ENCODE results near the gene GPRIN2.
"Not testable (repeated sequence)": the region's sequence is repeated elsewhere in the genome, so short reads cannot be mapped to it uniquely, and the experiment has no call there.

The GPRIN2 gene

DNA sequence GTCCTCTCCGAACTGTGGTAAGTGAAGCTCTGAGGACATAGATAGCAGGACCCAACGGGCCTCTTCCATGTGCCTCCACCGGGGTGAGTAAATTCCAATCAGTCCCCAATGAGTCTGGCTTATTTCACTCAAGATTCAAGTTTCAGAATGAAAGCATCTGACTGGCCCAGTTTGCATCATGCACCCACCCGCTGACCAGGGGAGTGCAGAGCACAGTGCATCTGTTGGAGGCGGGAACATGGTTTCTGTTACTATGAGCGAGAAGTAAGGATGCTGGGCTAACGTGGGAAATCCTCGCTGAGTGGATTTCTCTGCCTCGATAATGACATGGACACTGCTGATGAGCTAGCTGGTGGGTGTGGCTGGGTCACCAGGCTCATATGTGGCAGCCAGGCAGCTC is 10.7 kb upstream of the GPRIN2 start:
- DNase-seq (ENCODE audit: low read depth in 2 of 2), result not testable (repeated sequence)

DNA sequence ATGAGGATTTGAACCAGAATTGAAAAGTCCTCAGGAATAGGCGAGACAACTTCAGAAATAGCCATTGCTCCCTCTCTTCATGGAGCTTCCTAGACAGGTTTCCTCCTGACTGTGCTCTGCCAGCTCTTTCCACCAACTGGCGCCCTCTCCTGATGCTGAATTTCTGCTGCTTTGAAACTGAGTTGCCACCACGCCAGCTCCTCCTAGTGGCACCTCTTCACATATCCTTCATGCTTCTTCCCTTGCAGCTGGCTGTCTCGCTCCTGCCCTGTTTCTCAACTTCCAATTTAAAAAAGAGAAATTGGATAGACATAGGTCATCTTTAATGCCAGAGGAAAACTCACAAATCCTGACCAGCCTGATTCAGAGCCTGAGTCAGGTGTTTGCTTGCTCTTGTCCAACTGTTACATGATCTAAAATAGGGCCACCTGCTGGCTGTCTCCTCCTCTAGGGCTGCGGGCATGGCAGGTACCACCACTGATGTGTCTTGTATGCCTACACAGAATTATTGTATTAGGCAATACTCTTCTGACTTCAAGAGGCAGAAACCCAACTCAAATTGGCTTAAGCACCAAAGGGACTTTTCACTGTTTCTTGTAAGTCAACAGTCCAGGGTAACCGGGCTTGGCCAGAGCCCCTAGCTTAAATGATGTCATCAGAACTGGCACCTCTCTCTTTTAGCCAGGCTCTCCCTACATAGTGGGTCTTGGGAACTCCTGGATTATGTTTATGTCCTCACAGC is 9.3 kb upstream of the GPRIN2 start:
- not testable (repeated sequence) for DNase-seq (ENCODE audit: low read depth in 2 of 2)

DNA sequence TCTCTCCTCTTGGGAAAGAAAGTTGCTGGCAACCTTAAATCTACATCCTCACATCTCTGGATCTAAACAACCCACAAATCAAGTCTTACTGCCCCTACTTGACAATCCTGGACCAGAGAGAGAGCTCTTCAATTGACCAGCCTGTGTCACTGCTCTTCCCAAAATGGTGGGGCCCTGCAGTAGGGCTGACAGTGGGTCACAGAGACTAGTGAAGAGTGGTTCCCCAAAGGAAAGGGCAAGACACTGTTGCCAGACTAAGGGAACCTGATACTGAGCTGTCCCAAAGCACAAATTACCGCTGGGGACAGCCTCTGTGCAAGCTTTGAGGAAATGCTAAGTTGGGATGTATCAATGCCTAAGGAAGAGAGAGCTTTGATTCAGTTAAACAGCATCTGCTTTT is 4.5 kb upstream of the GPRIN2 start:
- no peak for DNase-seq (ENCODE audit: low read depth in 2 of 2)

DNA sequence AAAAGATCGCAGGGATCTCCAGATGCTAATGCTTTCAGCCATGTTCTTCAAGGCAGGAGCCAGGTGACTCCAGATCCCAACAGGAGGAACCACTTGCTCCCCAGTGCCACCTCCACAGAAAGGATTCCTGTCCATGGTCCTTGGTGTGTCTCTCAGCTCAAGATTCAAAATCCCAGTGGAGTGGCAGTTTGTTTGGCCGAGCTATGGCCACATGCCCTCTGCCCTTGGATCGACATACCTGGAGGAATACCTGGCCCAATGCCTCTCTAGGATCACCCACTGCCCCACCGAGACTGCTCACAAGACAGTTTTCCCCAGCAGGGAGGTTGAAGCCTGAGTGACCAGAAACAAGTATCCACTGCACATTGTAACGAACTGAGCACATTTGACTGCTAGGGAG is 3.9 kb upstream of the GPRIN2 start:
- no peak for DNase-seq (ENCODE audit: low read depth in 2 of 2)

- no peak for DNase-seq (ENCODE audit: low read depth in 2 of 2)
Measured at GRCh38 chr10:46559231-46559671, 2.8 kb upstream of the GPRIN2 start.

DNA sequence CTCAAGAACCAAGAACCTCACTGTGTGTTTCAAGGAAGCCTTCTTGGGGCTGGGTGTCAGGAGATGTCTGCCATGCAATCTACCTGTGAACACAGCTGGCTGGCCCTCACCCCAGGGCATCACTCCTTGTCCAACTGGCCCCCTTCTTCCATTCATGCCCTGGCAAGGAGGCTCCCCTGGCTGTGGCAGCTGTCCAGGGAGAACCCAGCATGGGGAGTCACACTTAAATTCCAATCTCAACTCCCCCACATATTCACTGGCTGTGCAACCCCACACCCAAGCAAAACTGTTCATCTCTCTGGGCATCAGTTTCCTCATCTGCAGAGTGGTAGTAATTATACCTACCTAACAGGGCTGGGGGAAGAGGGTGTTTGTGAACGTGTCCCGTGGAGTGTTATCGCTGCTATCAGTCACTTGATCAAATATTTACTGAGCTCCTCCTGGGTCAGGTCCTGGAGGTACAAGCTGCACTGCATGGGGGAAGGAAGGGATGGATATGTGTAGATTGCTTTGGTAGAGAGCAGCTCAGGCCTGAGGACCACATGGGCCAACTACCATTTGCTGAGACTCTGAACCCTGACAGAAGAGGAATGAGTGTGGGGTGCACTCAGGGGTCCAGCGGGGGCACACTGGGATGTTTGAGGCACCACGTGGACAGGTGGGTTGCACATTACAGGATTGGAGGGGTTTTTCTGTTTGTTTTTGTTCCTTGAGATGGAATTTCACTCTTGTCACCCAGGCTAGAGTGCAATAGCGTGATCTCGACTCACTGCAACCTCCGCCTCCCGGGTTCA is 2.1 kb upstream of the GPRIN2 start:
- no peak for DNase-seq (ENCODE audit: low read depth in 2 of 2)

DNA sequence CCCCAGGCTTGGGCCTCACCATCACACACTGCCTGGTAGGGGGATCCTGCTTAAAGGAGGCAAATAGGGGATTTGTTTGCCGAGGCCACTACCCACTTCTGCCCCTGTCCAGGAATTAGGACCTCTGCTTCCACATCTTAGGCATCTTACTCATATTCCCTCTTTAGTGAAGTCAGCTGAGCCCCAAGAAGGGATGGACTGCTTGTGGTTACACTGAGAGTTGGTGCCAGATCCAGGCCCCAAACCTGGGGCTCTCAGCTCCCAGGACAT is 1.6 kb upstream of the GPRIN2 start:
- no peak for DNase-seq (ENCODE audit: low read depth in 2 of 2)

GRCh38 chr10:46557319-46558121 is 1.1 kb upstream of the GPRIN2 start:
- no peak for DNase-seq (ENCODE audit: low read depth in 2 of 2)

GRCh38 chr10:46555713-46556514 is 544 bp downstream of the GPRIN2 start:
- no peak for DNase-seq (ENCODE audit: low read depth in 2 of 2)

- no peak for DNase-seq (ENCODE audit: low read depth in 2 of 2)
Measured at GRCh38 chr10:46555366-46555712, 1.1 kb downstream of the GPRIN2 start.

DNA sequence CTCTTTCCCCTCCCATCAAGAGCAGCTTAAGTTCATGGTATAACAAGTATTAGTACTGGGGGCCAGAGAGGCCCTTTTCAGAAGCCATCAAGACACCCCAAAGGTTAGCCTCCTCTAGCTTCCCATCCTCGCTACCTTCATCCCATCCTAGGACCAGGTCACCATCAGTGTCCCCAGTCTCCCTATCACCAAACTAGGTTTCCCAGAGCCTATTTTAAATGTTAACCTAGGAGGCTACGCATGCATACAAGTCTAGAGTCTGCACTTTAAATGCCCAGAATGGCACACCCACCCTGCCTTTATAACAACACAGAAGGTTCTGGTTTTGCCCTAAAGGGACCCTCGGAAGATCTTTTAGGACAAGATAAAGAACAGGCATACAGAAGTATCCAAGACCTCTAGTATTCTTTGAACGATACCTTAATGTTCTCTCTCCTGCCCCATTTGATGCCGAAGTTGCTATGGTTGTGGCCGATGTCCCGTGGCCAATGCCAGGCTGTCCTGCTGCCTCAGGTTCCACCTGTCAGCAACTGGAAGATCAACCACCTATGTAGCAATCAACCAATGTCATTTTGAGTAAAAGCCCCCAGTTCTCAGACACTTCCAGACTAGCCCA is 2.2 kb downstream of the GPRIN2 start:
- no peak for DNase-seq (ENCODE audit: low read depth in 2 of 2)

DNA sequence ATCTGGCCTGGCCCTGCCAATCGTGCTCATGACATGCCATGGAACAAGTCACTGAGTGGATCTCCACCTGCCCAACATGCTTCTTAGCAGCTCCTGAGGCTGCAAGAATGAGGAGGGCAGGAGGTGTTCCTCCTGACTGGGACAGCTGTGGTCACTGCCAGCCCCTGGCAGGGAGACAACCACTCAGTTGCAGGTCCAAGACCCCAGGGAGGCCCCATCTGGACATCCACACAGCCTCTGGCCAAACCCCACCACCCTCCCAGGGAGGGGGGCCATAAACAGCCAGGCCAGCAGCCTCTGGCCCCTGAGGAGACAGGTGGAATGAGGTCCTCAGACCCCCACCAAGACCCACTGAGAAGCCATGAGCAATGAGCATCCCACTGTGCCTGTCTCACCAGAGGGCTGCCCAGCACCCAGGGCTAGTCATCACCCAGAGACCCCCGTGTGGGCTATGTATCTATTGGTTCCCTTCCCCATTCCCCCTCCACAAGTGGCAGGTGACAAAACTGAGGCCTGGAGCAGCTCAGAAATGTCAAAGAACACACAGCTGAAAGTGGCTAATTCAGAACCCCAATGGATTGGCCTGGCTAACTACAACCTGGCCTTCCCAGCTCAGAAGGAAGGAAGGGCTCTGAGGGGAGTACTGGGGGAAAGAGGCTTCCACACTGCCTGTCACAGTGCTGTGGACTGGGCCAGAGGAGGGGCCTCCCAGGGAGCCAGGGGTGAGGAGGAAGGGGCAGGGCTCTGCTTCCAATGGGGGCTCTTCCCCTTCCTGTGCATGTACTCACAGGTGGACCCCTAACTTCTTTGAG is 3.0 kb downstream of the GPRIN2 start:
- DNase-seq (ENCODE audit: low read depth in 2 of 2), result no peak

DNA sequence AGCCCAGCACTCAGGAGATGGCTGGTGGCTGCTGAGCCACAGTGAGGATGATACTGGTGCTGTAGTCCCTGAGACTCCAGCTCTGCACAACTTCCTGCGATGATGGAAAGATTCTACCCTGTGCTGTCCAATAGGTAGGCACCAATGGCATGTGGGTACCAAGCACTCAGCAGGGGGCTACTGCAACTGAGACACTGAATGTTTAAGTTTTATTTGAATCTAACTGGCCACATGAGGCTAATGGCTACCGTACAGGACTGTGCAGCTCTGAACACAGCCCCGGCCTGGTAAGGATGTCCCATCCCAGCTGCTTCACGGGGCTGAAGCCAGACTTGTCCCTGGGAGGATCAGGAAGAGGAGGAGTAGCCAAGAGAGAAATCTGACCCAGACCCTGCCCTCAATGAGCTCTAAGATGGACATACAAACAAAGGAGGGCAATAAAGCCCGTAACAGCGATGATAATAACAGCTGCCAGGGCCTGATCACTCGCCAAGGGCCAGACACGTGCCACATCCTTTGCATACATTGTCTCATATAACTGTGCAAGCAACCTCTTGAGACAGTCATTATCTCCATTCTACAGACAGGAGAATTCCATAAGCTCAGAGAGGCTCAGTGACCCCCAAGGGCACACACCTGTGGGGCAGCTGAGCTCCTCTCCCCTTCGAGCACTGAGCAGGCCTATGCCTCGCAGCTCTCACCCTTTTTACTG is 3.8 kb downstream of the GPRIN2 start:
- no peak for DNase-seq (ENCODE audit: low read depth in 2 of 2)

DNA sequence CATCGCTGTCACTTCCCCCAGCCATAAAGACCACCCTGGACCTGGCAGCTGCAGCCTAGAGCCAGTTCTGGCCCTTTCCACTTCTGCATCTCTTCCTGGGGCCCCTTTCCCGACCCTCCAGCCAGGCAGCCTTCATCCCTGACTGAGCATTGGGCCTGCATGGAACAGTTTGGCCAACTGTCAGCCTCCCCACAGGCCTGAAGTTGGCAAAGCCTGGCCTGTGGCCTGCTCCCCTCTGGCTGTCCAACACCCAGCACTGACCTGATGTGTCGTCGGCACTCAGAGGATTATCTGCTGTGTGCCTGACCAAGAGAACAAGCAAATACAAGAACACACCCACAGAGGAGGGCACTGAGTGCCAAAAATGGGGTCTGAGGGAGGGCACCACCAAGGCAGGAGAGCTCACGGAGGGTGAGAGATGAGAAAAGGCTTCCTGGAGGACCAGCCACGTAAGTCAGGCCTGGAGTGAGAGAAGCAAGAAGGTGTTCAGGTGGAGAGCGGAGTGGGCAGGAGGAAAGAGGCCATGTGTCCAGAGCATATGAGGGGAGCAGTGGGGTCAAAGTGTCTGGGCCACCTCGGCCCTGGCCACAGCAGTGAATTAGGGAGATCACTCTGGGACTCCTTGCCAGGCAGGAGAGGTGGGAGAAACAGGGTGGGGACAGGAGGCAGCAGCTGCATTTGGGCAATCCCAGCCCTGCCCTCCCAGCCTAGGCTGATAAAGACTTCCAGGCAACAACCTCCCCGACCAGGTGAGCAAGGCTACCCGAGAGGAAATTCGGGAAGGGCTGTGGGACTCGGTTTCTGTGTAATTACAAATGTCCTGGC is 4.5 kb downstream of the GPRIN2 start:
- no peak for DNase-seq (ENCODE audit: low read depth in 2 of 2)

- DNase-seq (ENCODE audit: low read depth in 2 of 2), result no peak
Measured at GRCh38 chr10:46550795-46551700, 5.4 kb downstream of the GPRIN2 start.

DNA sequence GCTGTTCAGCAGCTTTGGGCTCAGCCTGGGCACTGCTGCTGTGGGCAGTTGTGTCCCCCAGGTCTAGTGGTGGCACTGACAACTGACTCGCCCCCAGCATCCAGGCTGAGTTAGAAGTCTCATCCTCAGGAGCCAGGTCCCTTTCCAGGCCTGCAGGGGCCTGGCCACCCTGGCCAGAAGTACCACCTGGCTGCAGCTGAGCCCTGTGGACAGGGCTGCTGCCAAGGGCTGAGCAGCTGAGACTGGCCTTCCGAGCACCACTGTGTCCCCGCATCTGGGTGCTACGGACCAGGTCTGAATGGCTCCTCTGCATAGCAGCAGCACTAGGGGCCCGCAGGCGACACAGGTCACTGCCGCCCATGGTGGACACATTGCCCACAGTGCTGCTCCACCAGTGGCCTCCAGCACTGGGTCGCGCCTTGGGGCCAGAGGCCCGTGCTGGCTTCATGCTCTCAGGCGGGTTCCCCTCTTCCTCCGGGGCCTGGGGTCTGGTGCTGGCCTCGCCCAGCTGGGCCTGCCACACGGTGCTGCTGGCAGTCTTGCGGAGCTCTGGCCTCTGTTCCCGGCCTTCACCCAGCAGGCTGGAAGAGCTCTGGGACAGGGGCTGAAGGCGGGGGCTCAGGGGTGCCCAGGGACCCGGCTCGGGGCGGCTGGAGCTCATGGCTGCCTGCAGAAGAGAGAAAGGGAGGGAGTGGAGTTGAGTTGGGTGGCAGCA is 6.2 kb downstream of the GPRIN2 start:
- DNase-seq (ENCODE audit: low read depth in 2 of 2), result no peak
